Activated T-cell treated with anti-CD3 and anti-CD28 coated beads, Interleukin-2, amount 50 U/mL, for 72 hours (primary cell): ENCODE data around the gene LYG2. TPM values are rescaled to one million over a fixed set of nuclear protein-coding genes. Genes with fewer than 3 reads are reported as not detected.
"Not testable (repeated sequence)": the region's sequence is repeated elsewhere in the genome, so short reads cannot be mapped to it uniquely, and the experiment has no call there.

Source experiments
- ATAC-seq, 2 donors: fragments of 150-1000 bp; cut with Tn5 transposase; replicated peaks in 1 of 2; 2 replicates each; pipeline ENCODE4 v1.10.0; 2021; ENCODE audit warnings: moderate library complexity in 2 of 2, mild to moderate bottlenecking in 1 of 2
- DNase-seq, 2 donors: peaks; one replicate each; pipeline ENCODE4 v3.0.0; 2021 to 2022; ENCODE audit warnings: mixed read lengths in 1 of 2
- H3K27ac Mint-ChIP-seq: one replicate; pipeline ENCODE4 v1.8.0; 2022; ENCODE audit warnings: mild to moderate bottlenecking, moderate library complexity, mixed read lengths
- H3K27me3 Mint-ChIP-seq: one replicate; pipeline ENCODE4 v1.8.0; 2022; ENCODE audit warnings: low read depth, mixed read lengths
- H3K36me3 Mint-ChIP-seq, 2 donors: one replicate each; pipeline ENCODE4 v1.8.0; 2022; ENCODE audit warnings: mixed read lengths in 2 of 2, mild to moderate bottlenecking in 1 of 2; ENCODE audit not compliant: insufficient read depth in 2 of 2
- H3K4me1 Mint-ChIP-seq: one replicate; pipeline ENCODE4 v1.8.0; 2022; ENCODE audit warnings: low read depth, mixed read lengths
- H3K4me3 Mint-ChIP-seq, 2 donors: one replicate each; pipeline ENCODE4 v1.8.0; 2022; ENCODE audit warnings: mild to moderate bottlenecking in 2 of 2, mixed read lengths in 2 of 2, moderate library complexity in 2 of 2
- H3K9me3 Mint-ChIP-seq, 2 donors: one replicate each; pipeline ENCODE4 v1.8.0; 2022; ENCODE audit warnings: mixed read lengths in 2 of 2
- total RNA-seq, 2 donors: library from RNA; stranded (reverse); gene quantifications; one replicate each; pipeline ENCODE4 v1.2.3, GENCODE V29; 2022

LYG2 gene, protein sequence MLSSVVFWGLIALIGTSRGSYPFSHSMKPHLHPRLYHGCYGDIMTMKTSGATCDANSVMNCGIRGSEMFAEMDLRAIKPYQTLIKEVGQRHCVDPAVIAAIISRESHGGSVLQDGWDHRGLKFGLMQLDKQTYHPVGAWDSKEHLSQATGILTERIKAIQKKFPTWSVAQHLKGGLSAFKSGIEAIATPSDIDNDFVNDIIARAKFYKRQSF
- not detected for total RNA-seq

DNA sequence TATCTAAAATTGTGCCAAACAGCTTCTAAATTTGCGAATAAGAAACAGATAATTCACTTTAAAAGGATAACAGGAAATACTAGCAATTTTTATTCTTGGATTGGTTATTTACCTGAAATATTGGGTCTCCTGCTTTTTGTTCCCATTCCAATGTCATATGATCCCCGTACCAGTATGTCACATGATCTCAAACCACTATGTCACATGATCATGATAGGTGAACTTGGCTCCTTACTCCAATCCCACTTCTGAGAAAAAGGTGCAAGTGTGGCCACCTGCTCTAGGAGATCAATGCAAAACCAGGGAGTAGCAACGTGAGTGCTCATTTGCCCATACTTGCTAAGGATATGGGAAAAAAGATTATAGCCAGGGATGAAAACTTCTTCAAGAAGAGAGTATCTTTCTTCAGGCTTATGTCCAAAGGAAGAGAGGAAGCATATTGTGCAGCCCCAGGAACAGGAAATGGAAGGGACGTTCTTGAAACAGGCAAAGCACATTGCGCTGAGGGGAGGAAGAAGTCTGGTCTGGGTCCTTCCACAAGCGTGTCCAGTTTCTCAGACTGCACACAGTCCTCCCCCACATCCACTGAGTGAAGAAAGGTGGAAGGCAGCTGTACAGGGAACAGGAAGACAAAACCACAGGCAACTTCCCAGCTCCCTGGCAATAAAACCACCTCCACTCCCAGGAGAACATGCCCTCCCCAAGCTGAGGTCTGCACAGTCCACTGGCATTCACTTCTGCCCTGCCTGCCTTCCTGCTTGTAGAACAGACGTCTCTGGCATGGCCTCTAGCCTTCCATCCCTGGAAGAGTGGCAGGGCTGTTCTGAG, at the start of gene LYG2:
Gene LYG2, minus strand, starts transcription at position 176 of the 828 bp plus-strand sequence. CDS start 1,406 bp downstream, outside the sequence.
- Mint-ChIP-seq H3K9me3 (no peaks in the 10 kb centered on the region), H3K4me3 (no peak within 1 kb of the TSS), H3K27me3 (no peaks in the 10 kb centered on the region), H3K27ac (no peak within 1 kb of the TSS), H3K4me1 (no peaks in the 10 kb centered on the region), H3K36me3 (no peaks in the 10 kb centered on the region)
- ATAC-seq (no peak), DNase-seq (no peak)

DNA sequence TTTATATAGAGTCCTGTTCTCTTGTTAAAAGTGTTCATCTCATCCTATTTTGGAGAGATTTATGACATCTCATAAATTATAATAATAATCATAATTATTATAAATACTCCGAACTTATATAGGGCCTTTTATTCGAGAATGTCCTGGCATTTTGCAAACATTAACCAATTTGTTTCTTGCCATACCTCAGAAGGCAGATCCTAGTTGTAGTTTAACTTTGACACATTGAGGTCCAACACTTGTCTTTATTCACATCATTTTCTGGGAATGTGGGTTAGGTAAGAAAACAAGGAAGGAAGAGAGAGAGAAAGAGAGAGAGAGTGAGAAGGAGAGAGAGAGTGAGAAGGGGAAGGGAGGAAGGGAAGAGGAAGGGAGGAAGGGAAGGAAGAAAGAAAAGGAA, 45.6 kb upstream of the LYG2 start, which contains the start of gene LYG1:
Gene LYG1, minus strand, starts transcription at position 101 of the 400 bp plus-strand sequence. CDS start 5,527 bp downstream, outside the sequence.
- H3K27ac Mint-ChIP-seq, H3K36me3 Mint-ChIP-seq, H3K9me3 Mint-ChIP-seq, H3K4me1 Mint-ChIP-seq, ATAC-seq, DNase-seq, H3K27me3 Mint-ChIP-seq, H3K4me3 Mint-ChIP-seq: not testable (repeated sequence)

DNA sequence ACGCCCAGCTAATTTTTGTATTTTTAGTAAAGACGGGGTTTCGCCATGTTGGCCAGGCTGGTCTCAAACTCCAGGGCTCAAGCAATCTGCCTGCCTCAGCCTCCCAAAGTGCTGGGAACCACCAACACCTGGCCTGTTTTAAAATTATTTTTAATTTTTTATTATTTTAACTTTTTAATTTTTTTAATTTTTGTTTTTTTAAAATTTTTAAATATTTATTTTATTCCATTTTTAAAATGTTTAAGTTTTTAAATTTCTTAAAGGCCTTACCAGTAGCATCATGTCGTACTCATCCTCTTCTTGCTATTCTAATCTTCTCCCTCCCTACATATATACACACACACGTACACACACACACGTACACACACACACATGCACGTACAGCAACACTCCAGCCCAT, 44.1 kb upstream of the LYG2 start:
- no peak overlapping the region for H3K27ac Mint-ChIP-seq

DNA sequence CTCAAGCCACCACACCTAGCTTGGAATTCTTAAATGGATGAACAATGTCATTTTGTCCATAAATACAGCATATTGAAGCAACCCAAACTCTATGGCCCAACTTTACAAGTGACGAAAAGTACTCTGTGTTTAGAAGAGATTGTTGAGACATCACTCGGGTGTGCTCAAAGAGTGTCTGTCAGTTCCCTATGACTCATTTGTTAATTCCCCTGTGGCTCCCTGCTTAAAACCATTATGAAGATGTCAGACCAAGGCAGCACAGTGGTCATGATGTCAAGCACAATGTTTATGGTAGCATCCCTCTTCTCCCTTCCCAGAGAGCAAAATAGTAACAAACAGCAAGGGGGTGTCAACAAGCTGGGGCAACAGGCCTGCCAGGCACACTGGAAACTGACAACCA, 42.5 kb upstream of the LYG2 start:
- Mint-ChIP-seq H3K27ac (no peak overlapping the region), H3K36me3 (peaks cover 1 to 5% of the 10 kb centered on the region in 2 donors), H3K4me1 (no peaks in the 10 kb centered on the region), H3K27me3 (no peaks in the 10 kb centered on the region), H3K4me3 (no peak overlapping the region), H3K9me3 (peaks cover 0 to 1% of the 10 kb centered on the region in 2 donors)
- no peak for DNase-seq
- no peak for ATAC-seq

More for the DNA sequence above, 44.1 kb upstream of the LYG2 start:
- peaks cover 1 to 5% of the 10 kb centered on the region in 2 donors for H3K36me3 Mint-ChIP-seq
- peaks cover 0 to 1% of the 10 kb centered on the region in 2 donors for H3K9me3 Mint-ChIP-seq
- no peaks in the 10 kb centered on the region for H3K4me1 Mint-ChIP-seq
- no peak overlapping the region for H3K4me3 Mint-ChIP-seq
- no peaks in the 10 kb centered on the region for H3K27me3 Mint-ChIP-seq
- DNase-seq (no peak), ATAC-seq (no peak)

DNA sequence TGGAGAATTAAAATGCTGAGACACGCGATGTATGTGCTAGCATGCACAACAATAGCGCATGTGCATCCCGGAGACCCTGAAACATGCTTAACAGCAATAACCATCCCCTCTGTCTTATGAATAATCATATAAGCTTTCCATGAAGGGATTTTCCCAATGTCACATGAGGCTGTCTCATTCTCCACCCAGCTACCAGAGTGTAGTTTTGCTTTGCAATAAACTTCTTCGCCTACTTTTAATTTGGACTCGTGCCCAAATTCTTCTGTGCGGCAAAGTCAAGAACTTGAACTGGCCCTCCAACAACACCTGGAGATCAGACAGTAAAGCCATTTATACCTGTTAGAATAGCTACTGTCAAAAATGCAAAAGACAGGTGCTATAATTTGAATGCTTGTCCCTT, 30.1 kb upstream of the LYG2 start:
- Mint-ChIP-seq H3K27ac (no peak overlapping the region), H3K27me3 (no peaks in the 10 kb centered on the region), H3K36me3 (peaks cover 1 to 3% of the 10 kb centered on the region in 2 donors), H3K9me3 (no peaks in the 10 kb centered on the region), H3K4me3 (no peak overlapping the region), H3K4me1 (no peaks in the 10 kb centered on the region)
- no peak for DNase-seq
- no peak for ATAC-seq

DNA sequence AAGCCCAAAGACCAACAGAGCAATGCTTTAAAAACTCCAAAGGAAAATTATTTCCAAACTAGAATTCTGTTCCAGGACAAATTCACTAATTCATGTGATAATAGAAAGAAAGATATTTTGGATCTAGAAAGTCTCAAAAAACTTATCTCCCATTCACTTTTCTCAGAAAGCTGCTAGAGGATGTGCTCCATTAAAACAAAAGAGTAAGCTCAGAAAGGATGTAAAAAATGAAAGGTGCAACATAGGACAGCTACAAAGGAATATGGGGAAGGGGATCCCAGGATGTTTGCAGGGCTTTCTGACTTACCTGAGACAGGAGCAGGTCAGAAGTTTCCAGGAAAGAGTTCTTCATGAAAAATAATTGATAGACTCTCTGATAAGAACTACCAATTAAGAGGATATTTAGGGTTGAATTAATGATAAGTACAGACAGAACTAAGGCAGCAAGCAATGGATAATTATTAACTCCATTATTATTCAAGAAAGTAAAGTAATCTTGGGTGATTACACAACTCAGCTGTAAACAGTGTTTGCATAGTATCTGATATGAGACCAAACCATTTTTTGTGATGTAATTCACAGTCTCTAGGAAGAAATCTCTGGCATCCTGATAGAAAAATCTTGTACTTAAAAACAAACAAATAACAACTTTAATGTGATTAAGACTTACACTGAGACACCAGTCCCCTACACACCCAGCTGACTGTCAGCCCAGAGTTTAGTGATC, 24.7 kb upstream of the LYG2 start:
- Mint-ChIP-seq H3K4me3 (no peak overlapping the region), H3K4me1 (no peaks in the 10 kb centered on the region), H3K36me3 (peaks cover 2 to 14% of the 10 kb centered on the region in 2 donors), H3K9me3 (peaks cover 3 to 7% of the 10 kb centered on the region in 2 donors), H3K27me3 (no peaks in the 10 kb centered on the region), H3K27ac (no peak overlapping the region)
- ATAC-seq, result no peak
- DNase-seq, result no peak

DNA sequence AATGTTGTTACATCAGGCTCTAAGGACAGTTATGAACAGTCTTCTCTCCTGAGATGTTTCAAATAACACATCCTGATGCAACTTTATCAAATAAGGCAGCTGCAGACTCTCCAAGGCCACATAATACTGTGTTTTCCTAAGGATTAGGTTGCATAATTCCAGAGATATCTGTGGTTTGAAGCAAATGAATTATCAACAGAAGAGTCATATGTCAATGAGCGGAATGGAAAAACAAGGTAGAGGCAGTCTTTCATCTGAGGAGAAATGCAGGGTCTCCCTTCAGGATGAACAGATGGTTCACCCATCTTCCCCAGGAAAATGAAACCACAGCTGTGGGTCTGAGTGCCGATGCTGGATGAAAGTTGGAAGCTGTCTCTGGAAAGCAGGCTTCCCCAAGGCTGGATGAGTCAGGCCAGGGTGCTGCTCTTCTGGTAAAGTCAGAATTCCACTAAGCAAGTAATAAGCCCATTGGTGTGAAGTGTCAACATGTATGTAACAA, 23.4 kb upstream of the LYG2 start:
- ATAC-seq (no peak), DNase-seq (no peak)
- Mint-ChIP-seq H3K36me3 (peaks cover 2 to 14% of the 10 kb centered on the region in 2 donors), H3K27ac (no peak overlapping the region), H3K4me1 (no peaks in the 10 kb centered on the region), H3K9me3 (peaks cover 3 to 7% of the 10 kb centered on the region in 2 donors), H3K4me3 (no peak overlapping the region), H3K27me3 (no peaks in the 10 kb centered on the region)

DNA sequence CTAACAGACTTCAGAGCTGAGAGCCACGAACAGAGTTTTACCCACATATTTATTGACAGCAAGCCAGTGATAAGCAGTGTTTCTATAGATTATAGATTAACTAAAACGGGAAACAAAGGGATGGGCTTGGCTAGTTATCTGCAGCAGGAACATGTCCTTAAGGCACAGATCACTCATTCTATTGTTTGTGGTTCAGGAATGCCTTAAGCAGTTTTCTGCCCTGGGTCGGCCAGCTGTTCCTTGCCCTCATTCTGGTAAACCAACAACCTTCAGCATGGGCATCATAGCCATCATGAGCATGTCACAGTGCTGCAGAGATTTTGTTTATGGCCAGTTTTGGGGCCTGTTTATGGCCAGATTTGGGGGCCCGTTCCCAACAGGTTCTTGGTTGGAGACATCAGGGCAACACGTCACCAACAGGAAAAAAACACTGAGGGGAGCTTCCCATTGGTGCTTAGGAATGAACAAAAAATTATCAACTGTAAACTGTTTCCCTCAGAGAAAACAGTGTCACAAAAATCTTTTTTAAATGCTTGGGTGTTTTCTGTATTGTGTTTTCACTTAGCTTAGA, 22.8 kb upstream of the LYG2 start:
- not testable (repeated sequence) for DNase-seq, H3K4me3 Mint-ChIP-seq, H3K27me3 Mint-ChIP-seq, ATAC-seq, H3K27ac Mint-ChIP-seq, H3K9me3 Mint-ChIP-seq, H3K4me1 Mint-ChIP-seq
- peaks cover 2 to 14% of the 10 kb centered on the region in 2 donors for H3K36me3 Mint-ChIP-seq

DNA sequence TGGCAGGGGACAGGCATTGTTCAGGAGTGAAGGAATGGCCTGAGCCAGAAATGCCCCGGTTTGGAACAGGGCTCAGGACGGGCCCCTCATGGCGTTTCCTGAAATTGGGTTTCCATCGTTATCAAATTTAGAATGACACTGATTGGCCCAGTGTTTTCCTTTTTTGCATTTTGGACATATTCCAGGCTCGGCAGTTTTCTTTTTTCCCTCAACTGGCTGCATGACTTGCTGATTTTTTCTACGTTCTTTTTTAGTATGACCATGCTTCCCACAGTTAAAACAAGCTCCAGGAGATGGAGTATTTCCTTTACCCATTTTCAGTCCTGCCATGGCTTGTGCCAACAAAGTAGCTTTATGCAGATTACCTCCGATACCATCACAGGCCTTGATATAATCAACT, 20.4 kb upstream of the LYG2 start:
- ATAC-seq (no peak), DNase-seq (no peak)
- no peak overlapping the region for H3K27ac Mint-ChIP-seq
- H3K27me3 Mint-ChIP-seq, result no peaks in the 10 kb centered on the region
- no peak overlapping the region for H3K4me3 Mint-ChIP-seq
- peaks cover 7 to 20% of the 10 kb centered on the region in 2 donors for H3K36me3 Mint-ChIP-seq
- H3K9me3 Mint-ChIP-seq, result peaks cover 7 to 8% of the 10 kb centered on the region in 2 donors
- H3K4me1 Mint-ChIP-seq, result no peaks in the 10 kb centered on the region

DNA sequence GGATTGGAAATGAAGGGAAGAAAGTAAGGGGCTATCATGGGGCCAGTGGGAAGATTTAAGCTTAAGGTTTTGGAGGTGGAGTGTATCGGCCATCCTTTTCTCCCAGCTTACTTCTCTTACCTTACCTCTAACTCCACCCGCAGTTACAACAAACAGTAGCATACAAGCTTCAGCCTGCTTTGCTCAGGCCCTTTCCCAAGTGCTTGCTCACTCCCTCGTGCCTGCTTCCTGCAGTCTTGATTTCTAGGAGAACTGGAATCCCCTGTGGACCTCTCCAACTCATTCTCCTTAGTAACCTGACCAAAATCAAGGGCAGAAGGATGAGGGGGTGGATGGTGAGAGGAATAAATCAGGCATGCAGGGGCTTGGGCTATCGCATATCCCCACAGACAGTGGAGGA, 5.8 kb upstream of the LYG2 start:
- no peak for ATAC-seq
- H3K4me1 Mint-ChIP-seq, result no peaks in the 10 kb centered on the region
- H3K27ac Mint-ChIP-seq, result no peak overlapping the region
- no peak for DNase-seq
- H3K27me3 Mint-ChIP-seq, result no peaks in the 10 kb centered on the region
- H3K36me3 Mint-ChIP-seq, result no peaks in the 10 kb centered on the region
- H3K4me3 Mint-ChIP-seq, result no peak overlapping the region
- H3K9me3 Mint-ChIP-seq, result no peaks in the 10 kb centered on the region

DNA sequence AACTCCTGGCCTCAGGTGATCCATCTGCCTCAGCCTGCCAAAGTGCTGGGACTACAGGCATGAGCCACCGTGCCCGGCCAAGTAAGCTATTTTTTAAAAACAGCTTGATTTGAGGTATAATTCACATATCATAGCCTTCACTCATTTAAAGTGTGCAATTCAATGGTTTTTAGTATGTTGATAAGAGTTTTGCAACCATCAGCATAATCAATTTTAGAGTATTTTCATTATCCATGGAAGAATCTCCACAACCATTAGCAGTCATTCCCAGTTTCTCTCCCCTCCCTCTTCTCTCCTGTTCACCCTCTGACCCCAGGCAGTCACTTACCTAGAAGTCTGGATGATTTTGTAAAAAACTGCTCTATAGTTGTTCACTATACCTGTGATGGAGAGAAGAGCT, 4.7 kb upstream of the LYG2 start:
- H3K27ac Mint-ChIP-seq, result no peak overlapping the region
- ATAC-seq, result no peak
- no peaks in the 10 kb centered on the region for H3K9me3 Mint-ChIP-seq
- no peak overlapping the region for H3K4me3 Mint-ChIP-seq
- no peaks in the 10 kb centered on the region for H3K4me1 Mint-ChIP-seq
- no peak for DNase-seq
- H3K36me3 Mint-ChIP-seq, result no peaks in the 10 kb centered on the region
- no peaks in the 10 kb centered on the region for H3K27me3 Mint-ChIP-seq

DNA sequence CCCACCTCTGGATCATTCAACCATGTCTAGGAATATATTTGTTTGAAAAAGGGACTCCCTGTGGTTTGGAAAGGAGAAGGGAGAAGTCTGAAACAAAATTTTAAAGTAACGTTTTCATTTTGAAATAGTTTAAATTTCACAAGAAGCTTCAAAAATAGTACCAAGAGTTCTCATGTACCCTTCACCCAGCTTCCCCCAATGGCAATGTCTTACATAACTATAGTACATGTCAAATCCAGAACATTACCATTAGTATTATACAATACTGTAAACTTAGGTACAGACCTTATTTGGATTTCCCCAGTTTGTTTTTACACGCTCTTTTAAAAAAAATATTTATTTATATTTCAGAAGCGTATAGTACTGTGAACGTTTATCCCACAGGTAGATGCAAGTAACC, 4.0 kb upstream of the LYG2 start:
- Mint-ChIP-seq H3K27me3 (no peaks in the 10 kb centered on the region), H3K36me3 (no peaks in the 10 kb centered on the region), H3K4me1 (no peaks in the 10 kb centered on the region), H3K4me3 (no peak overlapping the region), H3K27ac (no peak overlapping the region), H3K9me3 (no peaks in the 10 kb centered on the region)
- ATAC-seq (no peak), DNase-seq (no peak)

DNA sequence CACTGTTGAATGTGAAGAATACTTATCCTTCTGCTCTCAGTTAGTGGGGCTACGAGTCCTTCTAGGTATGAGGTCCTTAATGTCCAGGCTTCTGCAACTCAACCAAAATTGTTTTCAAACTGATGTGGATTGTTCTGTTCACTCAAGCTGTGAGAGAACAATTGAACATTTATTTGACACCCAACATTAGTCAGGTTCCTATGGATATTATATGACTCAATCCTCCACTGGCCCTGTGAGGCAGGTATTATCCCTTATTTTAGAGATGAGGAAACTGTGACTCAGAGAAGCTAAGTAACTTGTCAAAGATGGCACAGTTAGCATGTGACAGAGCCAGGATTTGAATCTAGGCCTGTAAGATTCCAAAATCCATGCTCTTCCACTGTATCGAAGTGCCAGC, 1.2 kb upstream of the LYG2 start:
- Mint-ChIP-seq H3K36me3 (no peaks in the 10 kb centered on the region), H3K9me3 (no peaks in the 10 kb centered on the region), H3K27me3 (no peaks in the 10 kb centered on the region), H3K27ac (no peak overlapping the region), H3K4me1 (no peaks in the 10 kb centered on the region), H3K4me3 (no peak overlapping the region)
- DNase-seq (no peak), ATAC-seq (no peak)
